ENCODE data around the gene NOTCH4. TPM values are rescaled to one million over a fixed set of nuclear protein-coding genes. Genes with fewer than 3 reads are reported as not detected.

NOTCH4 gene
- total and polyA plus RNA-seq, 5 experiments from 2014 or later, result 0.22 to 1.8 (median 0.48) TPM

Small RNA genes lying within 50 kb of the gene (microRNA-seq; reads per million reads assigned to microRNA genes)
- not detected for gene MIR6721 (ENCODE audit: borderline microRNAs expressed)
- not detected for gene MIR6833 (ENCODE audit: borderline microRNAs expressed)

Other genes with a start within 250 kb of the NOTCH4 start
- 1 to 10 TPM; 5.9 to 6.0 TPM for gene C4A, start 242.0 kb downstream of the NOTCH4 start, total RNA-seq
- gene C4A, start 242.0 kb downstream of the NOTCH4 start, polyA plus RNA-seq, result under 1 TPM in 1 of 3 donors, not detected in 2; 0.81 TPM
- 1 to 10 TPM; 7.7 to 8.7 TPM for gene C4B, start 209.3 kb downstream of the NOTCH4 start, total RNA-seq
- under 1 TPM in 1 of 3 donors, not detected in 2; 0.31 TPM for gene C4B, start 209.3 kb downstream of the NOTCH4 start, polyA plus RNA-seq
- gene CYP21A2, start 185.7 kb downstream of the NOTCH4 start, total RNA-seq, result 1 to 10 TPM; 1.2 to 1.8 TPM
- not detected for gene CYP21A2, start 185.7 kb downstream of the NOTCH4 start, polyA plus RNA-seq
- gene TNXB, start 114.7 kb downstream of the NOTCH4 start, total RNA-seq, result 10 to 100 TPM; 14.5 to 17.8 TPM
- under 1 TPM in 1 of 3 donors, not detected in 2; 0.13 TPM for gene TNXB, start 114.7 kb downstream of the NOTCH4 start, polyA plus RNA-seq
- 100 to 1,000 TPM; 140 to 141 TPM for gene ATF6B, start 95.8 kb downstream of the NOTCH4 start, total RNA-seq
- 10 to 100 TPM; 17.5 to 25.7 (median 21.4) TPM for gene ATF6B, start 95.8 kb downstream of the NOTCH4 start, polyA plus RNA-seq
- 1 to 10 TPM; 1.8 to 2.1 TPM for gene FKBPL, start 93.8 kb downstream of the NOTCH4 start, total RNA-seq
- gene FKBPL, start 93.8 kb downstream of the NOTCH4 start, polyA plus RNA-seq, result 1 to 10 TPM in 1 of 3 donors, under 1 TPM in 2; 0.37 to 2.5 (median 0.51) TPM
- 1 to 10 TPM; 5.5 to 5.6 TPM for gene PRRT1, start 72.1 kb downstream of the NOTCH4 start, total RNA-seq
- gene PRRT1, start 72.1 kb downstream of the NOTCH4 start, polyA plus RNA-seq, result 1 to 10 TPM; 1.2 to 3.6 (median 2.8) TPM
- gene PPT2, start 69.9 kb downstream of the NOTCH4 start, total RNA-seq, result 10 to 100 TPM; 22.6 to 23.1 TPM
- gene PPT2, start 69.9 kb downstream of the NOTCH4 start, polyA plus RNA-seq, result 10 to 100 TPM; 17.3 to 20.6 (median 18.3) TPM
- 10 to 100 TPM; 29.3 to 30.1 TPM for gene EGFL8, start 59.5 kb downstream of the NOTCH4 start, total RNA-seq
- under 1 TPM in 1 of 3 donors, not detected in 2; 0.61 TPM for gene EGFL8, start 59.5 kb downstream of the NOTCH4 start, polyA plus RNA-seq
- gene AGPAT1, start 48.0 kb downstream of the NOTCH4 start, total RNA-seq, result 10 to 100 TPM; 27.5 to 28.6 TPM
- 10 to 100 TPM; 16.3 to 19.5 (median 19.1) TPM for gene AGPAT1, start 48.0 kb downstream of the NOTCH4 start, polyA plus RNA-seq
- 10 to 100 TPM; 38.6 to 40.0 TPM for gene RNF5, start 45.7 kb downstream of the NOTCH4 start, total RNA-seq
- 100 to 1,000 TPM; 102 to 117 (median 102) TPM for gene RNF5, start 45.7 kb downstream of the NOTCH4 start, polyA plus RNA-seq
- gene AGER, start 39.8 kb downstream of the NOTCH4 start, total RNA-seq, result 10 to 100 TPM; 56.0 to 60.3 TPM
- gene AGER, start 39.8 kb downstream of the NOTCH4 start, polyA plus RNA-seq, result 1 to 10 TPM in 1 of 3 donors, under 1 TPM in 2; 0.09 to 1.9 (median 0.25) TPM
- 100 to 1,000 TPM; 173 to 174 TPM for gene PBX2, start 33.9 kb downstream of the NOTCH4 start, total RNA-seq
- 1 to 10 TPM; 1.6 to 2.2 (median 2.0) TPM for gene PBX2, start 33.9 kb downstream of the NOTCH4 start, polyA plus RNA-seq
- 100 to 1,000 TPM; 274 to 276 TPM for gene GPSM3, start 31.4 kb downstream of the NOTCH4 start, total RNA-seq
- gene GPSM3, start 31.4 kb downstream of the NOTCH4 start, polyA plus RNA-seq, result 100 to 1,000 TPM; 106 to 144 (median 138) TPM
- gene TSBP1, start 147.8 kb upstream of the NOTCH4 start, total RNA-seq, result not detected
- gene TSBP1, start 147.8 kb upstream of the NOTCH4 start, polyA plus RNA-seq, result not detected
- gene BTNL2, start 183.1 kb upstream of the NOTCH4 start, total RNA-seq, result not detected
- not detected for gene BTNL2, start 183.1 kb upstream of the NOTCH4 start, polyA plus RNA-seq
- 10 to 100 TPM; 75.0 to 75.7 TPM for gene HLA-DRA, start 215.8 kb upstream of the NOTCH4 start, total RNA-seq
- 10 to 100 TPM in 2 of 3 donors, under 1 TPM in 1; 0.27 to 60.3 (median 13.2) TPM for gene HLA-DRA, start 215.8 kb upstream of the NOTCH4 start, polyA plus RNA-seq

Data from naive thymus-derived CD8-positive, alpha-beta T cell (primary cell).